GM21360 (cell line): Measurements from ENCODE around the gene BRI3.

Source experiments
- ATAC-seq: cut with Tn5 transposase; IDR thresholded peaks from one replicate; pipeline ENCODE4 v1.9.1; 2021; ENCODE audit warnings: mild to moderate bottlenecking, moderate library complexity; ENCODE audit not compliant: unreplicated experiment

The BRI3 gene

GRCh38 chr7:98252425-98253054 lies 28.9 kb upstream of the BRI3 start:
- ATAC-seq: no peak

DNA sequence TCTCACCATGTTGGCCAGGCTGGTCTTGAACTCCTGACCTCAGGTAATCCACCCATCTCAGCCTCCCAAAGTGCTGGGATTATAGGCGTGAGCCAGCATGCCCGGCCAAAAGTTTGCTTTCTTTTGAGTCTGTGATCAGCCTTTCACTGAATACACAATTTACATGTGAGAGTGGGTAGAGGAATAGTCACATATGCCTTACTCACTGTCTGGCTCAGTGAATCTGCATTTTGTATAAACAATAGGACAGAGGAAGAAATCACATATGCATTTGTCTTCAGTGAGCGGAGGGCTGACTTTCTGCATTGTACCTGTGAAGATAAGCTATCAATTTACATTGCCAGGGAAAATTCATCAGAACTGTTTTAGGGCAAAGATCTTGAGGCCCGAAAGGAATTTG lies 27.0 kb upstream of the BRI3 start:
- no peak for ATAC-seq

DNA sequence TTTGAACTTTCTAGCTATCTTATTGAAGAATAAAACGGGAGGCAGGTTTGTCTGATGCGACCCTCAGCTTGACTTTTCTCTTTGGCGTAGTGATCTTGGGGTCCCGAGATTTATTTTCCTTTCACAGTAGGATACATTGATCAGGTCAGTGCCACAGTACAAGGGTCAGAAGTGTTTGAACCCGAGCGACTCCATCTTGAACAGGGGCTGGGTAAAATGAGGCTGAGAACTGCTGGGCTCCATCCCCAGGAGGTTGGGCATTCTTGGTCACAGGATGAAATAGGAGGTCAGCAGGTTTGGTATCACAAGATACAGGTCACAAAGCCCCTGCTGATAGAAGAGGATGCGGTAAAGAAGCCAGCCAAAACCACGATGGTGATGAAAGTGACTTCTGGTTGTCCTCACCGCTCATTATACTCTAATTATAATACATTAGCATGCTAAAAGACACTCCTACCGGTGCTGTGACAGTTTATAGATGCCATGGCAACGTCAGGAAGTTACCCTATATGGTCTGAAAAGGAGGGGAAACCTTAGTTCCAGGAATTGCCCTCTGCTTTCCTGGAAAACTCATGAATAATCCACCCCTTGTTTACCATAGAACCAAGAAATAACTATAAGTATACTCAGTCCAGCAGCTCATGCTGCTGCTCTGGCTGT lies 26.4 kb upstream of the BRI3 start:
- ATAC-seq: no peak

DNA sequence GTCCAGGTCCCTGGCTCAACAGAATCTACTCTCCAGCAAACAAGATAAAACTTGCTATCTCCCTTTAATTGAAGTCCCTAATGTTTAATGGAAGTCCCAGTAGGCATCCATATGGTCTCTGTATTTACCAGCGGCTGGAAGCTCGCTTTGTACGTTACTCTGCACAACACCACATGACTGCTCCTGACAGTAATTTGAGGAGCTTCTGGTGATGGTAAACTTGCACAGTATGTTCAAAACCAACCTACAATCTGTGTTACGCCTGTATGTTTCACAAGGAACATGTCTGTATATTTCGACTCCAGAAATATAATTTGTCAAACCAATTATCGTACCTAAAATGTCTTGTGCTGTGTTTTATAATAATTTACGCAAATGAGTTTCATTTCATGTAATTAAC lies 25.1 kb upstream of the BRI3 start:
- ATAC-seq: no peak

GRCh38 chr7:98257701-98258100 lies 23.8 kb upstream of the BRI3 start:
- ATAC-seq: no peak

- no peak for ATAC-seq
Observed at GRCh38 chr7:98265841-98266271, 15.6 kb upstream of the BRI3 start.

DNA sequence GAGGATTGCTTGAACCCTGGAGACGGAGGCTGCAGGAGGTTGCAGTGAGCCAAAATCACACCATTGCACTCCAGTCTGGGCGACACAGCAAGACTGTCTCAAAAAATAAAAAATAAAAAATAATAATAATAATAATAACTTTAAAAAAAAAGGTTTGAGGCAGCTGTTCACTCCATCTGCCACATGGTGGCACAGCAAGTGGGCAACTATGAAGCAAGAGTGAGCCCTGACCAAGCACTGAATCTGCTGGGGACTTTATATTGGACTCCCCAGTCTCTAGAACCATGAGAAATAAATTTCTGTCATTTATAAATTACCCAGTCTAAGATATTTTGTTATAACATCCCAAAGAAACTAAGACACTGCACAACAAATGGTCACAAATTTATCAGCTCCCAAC lies 14.6 kb upstream of the BRI3 start:
- ATAC-seq: no peak

- no peak for ATAC-seq
Observed at GRCh38 chr7:98267303-98267702, 14.2 kb upstream of the BRI3 start.

DNA sequence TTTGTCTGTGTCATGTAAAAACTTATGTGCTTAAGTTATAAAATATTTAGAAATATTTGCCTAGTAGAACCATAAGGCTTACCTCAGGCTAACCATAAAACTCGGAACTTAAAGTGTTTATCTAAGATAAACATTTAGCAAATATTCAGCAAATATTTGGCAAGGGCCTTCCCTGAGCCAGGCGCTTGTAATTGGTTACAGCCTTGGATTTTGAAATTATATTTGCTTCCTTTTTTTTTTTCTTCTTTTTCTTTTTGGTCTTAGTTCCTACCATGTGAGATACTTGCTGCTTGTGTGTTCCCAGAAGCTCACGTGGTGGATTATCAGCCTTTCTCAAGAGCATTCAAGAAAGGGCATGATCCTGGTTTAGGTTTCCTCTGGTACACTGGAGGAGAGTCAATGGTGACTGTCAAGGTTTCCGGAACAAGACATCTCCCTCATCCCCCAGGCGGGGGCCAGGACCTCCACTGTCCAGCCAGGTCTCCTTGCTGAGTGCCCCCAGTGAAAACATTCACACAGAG lies 5.2 kb upstream of the BRI3 start:
- ATAC-seq: no peak

DNA sequence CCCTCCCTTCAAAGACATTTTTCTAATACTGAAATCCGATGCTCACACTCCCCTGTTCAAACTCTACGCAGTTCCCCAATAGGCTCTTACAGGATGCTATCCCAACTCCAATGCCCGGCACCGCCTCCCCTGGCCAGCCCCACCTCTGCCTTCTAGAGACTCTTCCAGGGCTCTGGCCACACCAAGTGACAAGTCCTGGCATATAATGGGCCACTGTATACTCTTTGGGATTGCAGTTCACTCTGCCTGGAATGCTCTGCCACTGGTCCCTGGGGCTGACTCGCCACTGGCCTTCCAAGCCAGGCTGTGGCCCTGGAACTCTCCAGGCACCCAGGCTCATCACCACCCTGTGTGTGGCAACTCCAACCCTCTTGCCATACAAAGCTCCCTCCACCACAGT lies 3.1 kb upstream of the BRI3 start:
- ATAC-seq: no peak

GRCh38 chr7:98278936-98279335 lies 2.5 kb upstream of the BRI3 start:
- no peak for ATAC-seq

DNA sequence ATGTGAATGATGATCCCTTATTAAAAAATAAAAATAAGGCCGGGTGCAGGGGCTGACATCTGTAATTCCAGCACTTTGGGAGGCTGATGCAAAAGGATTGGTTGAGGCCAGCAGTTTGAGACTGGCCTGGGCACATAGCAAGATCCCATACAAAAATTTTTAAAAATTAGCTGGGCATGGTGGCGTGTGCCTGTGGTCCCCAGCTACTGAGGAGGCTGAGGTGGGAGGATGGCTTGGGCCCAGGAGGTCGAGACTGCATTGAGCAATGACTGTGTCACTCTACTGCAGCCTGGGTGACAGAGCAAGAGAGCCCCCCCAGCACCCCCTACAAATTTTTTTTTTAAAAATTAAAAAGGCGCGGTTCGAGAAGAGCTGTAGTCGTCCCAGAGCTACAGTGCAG lies 1.2 kb upstream of the BRI3 start:
- ATAC-seq: no peak

GRCh38 chr7:98281757-98282606 lies 496 bp downstream of the BRI3 start:
- ATAC-seq: peak; percentile 25

DNA sequence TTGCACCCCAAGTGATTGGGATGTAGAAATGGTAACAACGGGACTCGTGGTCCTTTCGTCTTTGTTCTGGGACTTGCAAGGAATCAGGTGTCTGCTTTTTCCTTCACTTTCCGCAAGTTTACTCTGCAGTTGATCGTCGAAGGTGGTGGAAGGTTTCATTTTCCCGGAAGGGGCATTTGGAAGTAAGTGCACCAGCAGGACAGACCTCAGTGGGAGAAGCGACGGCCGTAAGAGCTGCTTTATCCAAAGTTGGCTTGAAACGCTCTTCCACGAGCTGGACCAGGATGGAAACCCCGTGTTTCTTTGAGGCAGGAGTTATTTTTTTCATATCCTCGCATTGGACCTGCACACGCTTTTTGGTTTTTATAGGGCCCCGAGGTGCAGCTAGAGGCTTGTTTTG lies 1.2 kb downstream of the BRI3 start:
- no peak for ATAC-seq

GRCh38 chr7:98283127-98283886 lies 1.8 kb downstream of the BRI3 start:
- no peak for ATAC-seq

GRCh38 chr7:98283887-98284222 lies 2.4 kb downstream of the BRI3 start:
- ATAC-seq: no peak

- ATAC-seq: no peak
Observed at GRCh38 chr7:98284335-98285036, 3.0 kb downstream of the BRI3 start.

- ATAC-seq: no peak
Observed at GRCh38 chr7:98285157-98286092, 3.9 kb downstream of the BRI3 start.

GRCh38 chr7:98286093-98286539 lies 4.6 kb downstream of the BRI3 start:
- ATAC-seq: no peak
